Measurements from ENCODE around the gene ZNF12. TPM values are rescaled to one million over a fixed set of nuclear protein-coding genes. Genes with fewer than 3 reads are reported as not detected.

ZNF12 gene
- total RNA-seq, 1 experiment from 2014 or later, result 32.4 TPM

GRCh38 chr7:6639627-6640026 lies 67.1 kb downstream of the ZNF12 start:
- peaks cover 67% of the 10 kb centered on the region for H3K36me3 Mint-ChIP-seq (ENCODE audit: insufficient read depth, unreplicated experiment)
- no peaks in the 10 kb centered on the region for H3K9me3 Mint-ChIP-seq (ENCODE audit: low read depth, unreplicated experiment)
- no peak overlapping the region for H3K27ac Mint-ChIP-seq (ENCODE audit: unreplicated experiment)
- peaks cover 18% of the 10 kb centered on the region for H3K4me1 Mint-ChIP-seq (ENCODE audit: low read depth, unreplicated experiment)
- CTCF ChIA-PET, result no interaction called here
- no peak for DNase-seq
- no TSS peak for BruUV-seq (replicated peaks)
- no peaks in the 10 kb centered on the region for H3K27me3 Mint-ChIP-seq (ENCODE audit: unreplicated experiment)
- H3K4me3 Mint-ChIP-seq (ENCODE audit: low read depth, unreplicated experiment), result no peak overlapping the region
- intact Hi-C loops (cut with micrococcal nuclease; ENCODE audit: unreplicated experiment), result no loop called here
- no peak for TF ChIP-seq CTCF (IDR thresholded peaks at IDR 0.05; ENCODE audit: unreplicated experiment)

- Mint-ChIP-seq H3K9me3 (ENCODE audit: low read depth, unreplicated experiment) (no peaks in the 10 kb centered on the region), H3K36me3 (ENCODE audit: insufficient read depth, unreplicated experiment) (peaks cover 62% of the 10 kb centered on the region), H3K27ac (ENCODE audit: unreplicated experiment) (no peak overlapping the region), H3K4me3 (ENCODE audit: low read depth, unreplicated experiment) (peak overlapping the region; percentile 76), H3K27me3 (ENCODE audit: unreplicated experiment) (no peaks in the 10 kb centered on the region), H3K4me1 (ENCODE audit: low read depth, unreplicated experiment) (peaks cover 18% of the 10 kb centered on the region)
- TF ChIP-seq CTCF (IDR thresholded peaks at IDR 0.05; ENCODE audit: unreplicated experiment), result no peak
- intact Hi-C loops (cut with micrococcal nuclease; ENCODE audit: unreplicated experiment), result no loop called here
- CTCF ChIA-PET, result interaction anchor here (1.0 kb wide), 1 partner anchor 11 kb away, joined by 3 read pairs; no protein-coding TSS in a partner anchor
- DNase-seq, result no peak
- no TSS peak for BruUV-seq (replicated peaks)
These were observed 67.7 kb downstream of the ZNF12 start for GRCh38 chr7:6639032-6639431.

Other genes with a start within 250 kb of the ZNF12 start
- gene KDELR2, start 222.8 kb downstream of the ZNF12 start, total RNA-seq (2022), result 292 and 301 TPM in 2 replicates
- 1.2 and 1.4 TPM in 2 replicates for gene GRID2IP, start 155.5 kb downstream of the ZNF12 start, total RNA-seq (2022)
- 80.7 and 83.9 TPM in 2 replicates for gene ZDHHC4, start 129.5 kb downstream of the ZNF12 start, total RNA-seq (2022)
- 34.1 and 35.0 TPM in 2 replicates for gene INTS15, start 116.9 kb downstream of the ZNF12 start, total RNA-seq (2022)
- gene ZNF853, start 91.3 kb downstream of the ZNF12 start, total RNA-seq (2022), result 10.1 and 11.4 TPM in 2 replicates
- 48.9 and 49.4 TPM in 2 replicates for gene ZNF316, start 69.6 kb downstream of the ZNF12 start, total RNA-seq (2022)
- 0.29 and 0.71 TPM in 2 replicates for gene RSPH10B2, start 47.2 kb upstream of the ZNF12 start, total RNA-seq (2022)
- 108 and 111 TPM in 2 replicates for gene CCZ1B, start 119.3 kb upstream of the ZNF12 start, total RNA-seq (2022)

Data from Calu3 (cell line).